Measurements from ENCODE around the gene KCNAB3. TPM values are rescaled to one million over a fixed set of nuclear protein-coding genes. Genes with fewer than 3 reads are reported as not detected.

The KCNAB3 gene
- polyA plus RNA-seq, 1 donor from 2014 or later: 5.6 TPM

- H3K9me2 ChIP-seq (ENCODE audit: insufficient read depth, low read length): no peaks in the 10 kb centered on the region
- no peaks in the 10 kb centered on the region for H3K27me3 ChIP-seq (ENCODE audit: insufficient read depth, low read depth, low read length)
- no peaks in the 10 kb centered on the region for H4K20me1 ChIP-seq (ENCODE audit: insufficient read depth)
- H3K9me3 ChIP-seq (ENCODE audit: low read length): no peaks in the 10 kb centered on the region
- no peak overlapping the region for H3K4me2 ChIP-seq (ENCODE audit: low read length)
- TF ChIP-seq MXI1 (conservative IDR thresholded peaks at IDR 0.05; ENCODE audit: poor library complexity, severe bottlenecking) (no peak), SMC3 (conservative IDR thresholded peaks at IDR 0.05; ENCODE audit: poor library complexity) (no peak)
- H3K36me3 ChIP-seq (ENCODE audit: insufficient read depth, low read length): peaks cover 4% of the 10 kb centered on the region
- no peak overlapping the region for H3K4me3 ChIP-seq (ENCODE audit: low read length)
- H2AFZ ChIP-seq (ENCODE audit: low read depth, low read length): no peak overlapping the region
- H3K27ac ChIP-seq (ENCODE audit: low read length): no peak overlapping the region
- no peak overlapping the region for H3K9ac ChIP-seq (ENCODE audit: low read length)
- no peaks in the 10 kb centered on the region for H3F3A ChIP-seq (ENCODE audit: insufficient read depth, low read length, poor library complexity, severe bottlenecking)
- no peaks in the 10 kb centered on the region for H3K79me2 ChIP-seq (replicated peaks; ENCODE audit: insufficient read depth, low read length)
Observed at GRCh38 chr17:7947651-7948050, 18.0 kb upstream of the KCNAB3 start.

- Histone ChIP-seq H4K20me1 (ENCODE audit: insufficient read depth) (no peaks in the 10 kb centered on the region), H3K4me3 (ENCODE audit: low read length) (no peak overlapping the region), H3K9me2 (ENCODE audit: insufficient read depth, low read length) (no peaks in the 10 kb centered on the region), H3K27ac (ENCODE audit: low read length) (no peak overlapping the region), H3K36me3 (ENCODE audit: insufficient read depth, low read length) (peaks cover 4% of the 10 kb centered on the region), H3K4me2 (ENCODE audit: low read length) (no peak overlapping the region), H3F3A (ENCODE audit: insufficient read depth, low read length, poor library complexity, severe bottlenecking) (no peaks in the 10 kb centered on the region), H3K79me2 (replicated peaks; ENCODE audit: insufficient read depth, low read length) (no peaks in the 10 kb centered on the region), H2AFZ (ENCODE audit: low read depth, low read length) (no peak overlapping the region), H3K27me3 (ENCODE audit: insufficient read depth, low read depth, low read length) (no peaks in the 10 kb centered on the region), H3K9ac (ENCODE audit: low read length) (no peak overlapping the region), H3K9me3 (ENCODE audit: low read length) (no peaks in the 10 kb centered on the region)
- TF ChIP-seq CTCF (IDR thresholded peaks at IDR 0.05; ENCODE audit: poor library complexity, severe bottlenecking) (no peak), EZH2 (IDR thresholded peaks at IDR 0.05; ENCODE audit: borderline replicate concordance, insufficient read depth, low read length, poor library complexity, severe bottlenecking) (no peak), SMC3 (conservative IDR thresholded peaks at IDR 0.05; ENCODE audit: poor library complexity) (no peak), TAF1 (IDR thresholded peaks at IDR 0.05; ENCODE audit: low read depth) (no peak), POLR2AphosphoS5 (IDR thresholded peaks at IDR 0.05) (no peak), MXI1 (conservative IDR thresholded peaks at IDR 0.05; ENCODE audit: poor library complexity, severe bottlenecking) (no peak), EP300 (conservative IDR thresholded peaks at IDR 0.05; ENCODE audit: poor library complexity, severe bottlenecking) (no peak), REST (IDR thresholded peaks at IDR 0.05; ENCODE audit: borderline replicate concordance) (no peak), RAD21 (conservative IDR thresholded peaks at IDR 0.05) (no peak)
Observed at GRCh38 chr17:7946441-7946840, 16.8 kb upstream of the KCNAB3 start.

DNA sequence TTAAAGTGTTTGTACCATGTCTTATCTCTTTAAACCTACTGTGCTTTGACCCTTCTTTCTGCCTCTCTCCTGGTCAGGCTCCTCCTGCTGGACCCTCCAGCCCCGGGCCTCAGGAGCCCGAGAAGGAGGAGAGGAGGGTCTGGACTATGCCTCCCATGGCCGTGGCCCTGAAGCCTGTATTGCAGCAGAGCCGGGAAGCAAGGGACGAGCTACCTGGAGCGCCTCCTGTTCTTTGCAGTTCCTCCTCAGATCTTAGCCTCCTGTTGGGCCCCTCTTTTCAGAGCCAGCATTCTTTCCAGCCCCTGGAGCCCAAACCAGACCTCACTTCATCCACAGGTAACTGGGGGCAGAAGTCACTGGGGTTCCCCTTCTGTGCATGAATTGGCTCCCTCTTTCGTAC, 16.0 kb upstream of the KCNAB3 start:
- H3K27me3 ChIP-seq (ENCODE audit: insufficient read depth, low read depth, low read length): no peaks in the 10 kb centered on the region
- TF ChIP-seq TAF1 (IDR thresholded peaks at IDR 0.05; ENCODE audit: low read depth) (no peak), EZH2 (IDR thresholded peaks at IDR 0.05; ENCODE audit: borderline replicate concordance, insufficient read depth, low read length, poor library complexity, severe bottlenecking) (no peak), EP300 (conservative IDR thresholded peaks at IDR 0.05; ENCODE audit: poor library complexity, severe bottlenecking) (no peak), RAD21 (conservative IDR thresholded peaks at IDR 0.05) (no peak), CTCF (IDR thresholded peaks at IDR 0.05; ENCODE audit: poor library complexity, severe bottlenecking) (no peak), SMC3 (conservative IDR thresholded peaks at IDR 0.05; ENCODE audit: poor library complexity) (no peak), POLR2AphosphoS5 (IDR thresholded peaks at IDR 0.05) (no peak), REST (IDR thresholded peaks at IDR 0.05; ENCODE audit: borderline replicate concordance) (no peak), MXI1 (conservative IDR thresholded peaks at IDR 0.05; ENCODE audit: poor library complexity, severe bottlenecking) (no peak)
- no peak overlapping the region for H3K4me2 ChIP-seq (ENCODE audit: low read length)
- H3K79me2 ChIP-seq (replicated peaks; ENCODE audit: insufficient read depth, low read length): no peaks in the 10 kb centered on the region
- H4K20me1 ChIP-seq (ENCODE audit: insufficient read depth): no peaks in the 10 kb centered on the region
- no peaks in the 10 kb centered on the region for H3K9me2 ChIP-seq (ENCODE audit: insufficient read depth, low read length)
- H3K4me3 ChIP-seq (ENCODE audit: low read length): no peak overlapping the region
- H3K9ac ChIP-seq (ENCODE audit: low read length): no peak overlapping the region
- no peak overlapping the region for H3K27ac ChIP-seq (ENCODE audit: low read length)
- no peaks in the 10 kb centered on the region for H3K9me3 ChIP-seq (ENCODE audit: low read length)
- H3F3A ChIP-seq (ENCODE audit: insufficient read depth, low read length, poor library complexity, severe bottlenecking): no peaks in the 10 kb centered on the region
- H3K36me3 ChIP-seq (ENCODE audit: insufficient read depth, low read length): peaks cover 9% of the 10 kb centered on the region
- no peak overlapping the region for H2AFZ ChIP-seq (ENCODE audit: low read depth, low read length)
